Glutamatergic neuron (in vitro differentiated cells): ENCODE results near the gene IVNS1ABP. TPM values are rescaled to one million over a fixed set of nuclear protein-coding genes. Genes with fewer than 3 reads are reported as not detected.

ENCODE experiments used
- DNase-seq: peaks from one replicate; pipeline ENCODE4 v3.0.0; 2022
- H3K27ac Mint-ChIP-seq: one replicate; pipeline ENCODE4 v1.8.0; 2020; ENCODE audit warnings: mild to moderate bottlenecking, mixed read lengths, inconsistent platforms; ENCODE audit not compliant: unreplicated experiment
- H3K27me3 Mint-ChIP-seq: one replicate; pipeline ENCODE4 v1.8.0; 2020; ENCODE audit warnings: mild to moderate bottlenecking, moderate library complexity, mixed read lengths, inconsistent platforms; ENCODE audit not compliant: unreplicated experiment
- H3K36me3 Mint-ChIP-seq: one replicate; pipeline ENCODE4 v1.8.0; 2020; ENCODE audit warnings: mild to moderate bottlenecking, mixed read lengths, inconsistent platforms; ENCODE audit not compliant: unreplicated experiment
- H3K4me1 Mint-ChIP-seq: one replicate; pipeline ENCODE4 v1.8.0; 2020; ENCODE audit warnings: mild to moderate bottlenecking, low read depth, mixed read lengths, inconsistent platforms; ENCODE audit not compliant: unreplicated experiment
- H3K4me3 Mint-ChIP-seq: one replicate; pipeline ENCODE4 v1.8.0; 2020; ENCODE audit warnings: mild to moderate bottlenecking, mixed read lengths, inconsistent platforms; ENCODE audit not compliant: unreplicated experiment
- H3K9me3 Mint-ChIP-seq: one replicate; pipeline ENCODE4 v1.8.0; 2020; ENCODE audit warnings: mild to moderate bottlenecking, moderate library complexity, mixed read lengths, inconsistent platforms; ENCODE audit not compliant: unreplicated experiment
- total RNA-seq: library from RNA; stranded (reverse); fragmentation: NEBNext Ultra II Directional; extraction: Animal tissue kit (Norgen Biotek cat#: 25700); gene quantifications from one replicate; pipeline ENCODE4 v1.2.1, GENCODE V29; 2021; ENCODE audit not compliant: unreplicated experiment
- TF ChIP-seq, protein P1 (sequence below): fragments of 200-600 bp; sonication (generic); IDR thresholded peaks from one replicate; pipeline ENCODE4 v1.5.0; 2021; ENCODE audit not compliant: partially characterized antibody, unreplicated experiment

Gene IVNS1ABP
- total RNA-seq, 1 donor from 2014 or later: 93.2 TPM

DNA sequence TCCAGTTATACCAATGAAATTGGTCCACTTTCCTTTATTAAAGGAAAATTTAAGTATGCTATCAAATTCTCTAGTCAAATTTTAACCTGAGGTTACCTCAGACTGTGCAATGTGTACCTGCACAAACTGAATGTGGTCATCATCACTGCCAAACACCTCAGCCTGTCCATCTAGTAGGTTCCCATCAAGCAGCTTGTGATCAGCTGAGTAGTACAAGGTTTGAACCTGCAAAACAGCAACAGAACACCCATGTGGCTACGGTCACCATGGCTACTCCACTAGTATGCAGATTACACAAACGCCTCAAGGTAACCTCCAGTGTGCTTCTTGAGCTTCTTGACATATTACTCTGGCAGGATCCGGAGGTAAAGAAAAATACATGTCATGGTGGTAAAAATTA is 11.6 kb downstream of the IVNS1ABP start:
- Mint-ChIP-seq H3K36me3 (no peaks in the 10 kb centered on the region), H3K9me3 (peaks cover 2% of the 10 kb centered on the region), H3K4me1 (no peaks in the 10 kb centered on the region), H3K27ac (no peak overlapping the region), H3K27me3 (no peaks in the 10 kb centered on the region), H3K4me3 (no peak overlapping the region)
- TF ChIP-seq, protein P1, sequence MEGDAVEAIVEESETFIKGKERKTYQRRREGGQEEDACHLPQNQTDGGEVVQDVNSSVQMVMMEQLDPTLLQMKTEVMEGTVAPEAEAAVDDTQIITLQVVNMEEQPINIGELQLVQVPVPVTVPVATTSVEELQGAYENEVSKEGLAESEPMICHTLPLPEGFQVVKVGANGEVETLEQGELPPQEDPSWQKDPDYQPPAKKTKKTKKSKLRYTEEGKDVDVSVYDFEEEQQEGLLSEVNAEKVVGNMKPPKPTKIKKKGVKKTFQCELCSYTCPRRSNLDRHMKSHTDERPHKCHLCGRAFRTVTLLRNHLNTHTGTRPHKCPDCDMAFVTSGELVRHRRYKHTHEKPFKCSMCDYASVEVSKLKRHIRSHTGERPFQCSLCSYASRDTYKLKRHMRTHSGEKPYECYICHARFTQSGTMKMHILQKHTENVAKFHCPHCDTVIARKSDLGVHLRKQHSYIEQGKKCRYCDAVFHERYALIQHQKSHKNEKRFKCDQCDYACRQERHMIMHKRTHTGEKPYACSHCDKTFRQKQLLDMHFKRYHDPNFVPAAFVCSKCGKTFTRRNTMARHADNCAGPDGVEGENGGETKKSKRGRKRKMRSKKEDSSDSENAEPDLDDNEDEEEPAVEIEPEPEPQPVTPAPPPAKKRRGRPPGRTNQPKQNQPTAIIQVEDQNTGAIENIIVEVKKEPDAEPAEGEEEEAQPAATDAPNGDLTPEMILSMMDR: no peak
- no peak for DNase-seq

DNA sequence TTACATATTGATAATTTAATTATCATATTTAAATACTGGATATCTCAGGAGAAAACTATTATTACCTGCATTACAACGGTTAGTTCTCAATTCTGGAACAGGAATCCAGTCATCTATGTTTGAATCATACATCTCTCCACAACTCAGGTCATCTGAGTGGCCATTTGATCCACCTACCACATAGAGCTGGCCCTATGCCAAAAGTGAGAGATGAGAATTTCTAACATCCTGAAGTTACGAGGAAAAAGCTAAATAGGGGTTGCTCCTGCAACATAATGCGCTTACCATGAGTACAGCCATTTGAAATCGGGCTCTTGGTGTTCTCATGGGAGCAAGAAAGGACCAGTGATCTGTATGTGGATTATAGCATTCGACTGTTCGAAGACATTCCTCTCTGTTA is 16.9 kb downstream of the IVNS1ABP start:
- Mint-ChIP-seq H3K4me3 (no peak overlapping the region), H3K9me3 (peaks cover 2% of the 10 kb centered on the region), H3K36me3 (no peaks in the 10 kb centered on the region), H3K27ac (no peak overlapping the region), H3K4me1 (no peaks in the 10 kb centered on the region), H3K27me3 (no peaks in the 10 kb centered on the region)
- TF ChIP-seq, protein P1: no peak
- DNase-seq: no peak

DNA sequence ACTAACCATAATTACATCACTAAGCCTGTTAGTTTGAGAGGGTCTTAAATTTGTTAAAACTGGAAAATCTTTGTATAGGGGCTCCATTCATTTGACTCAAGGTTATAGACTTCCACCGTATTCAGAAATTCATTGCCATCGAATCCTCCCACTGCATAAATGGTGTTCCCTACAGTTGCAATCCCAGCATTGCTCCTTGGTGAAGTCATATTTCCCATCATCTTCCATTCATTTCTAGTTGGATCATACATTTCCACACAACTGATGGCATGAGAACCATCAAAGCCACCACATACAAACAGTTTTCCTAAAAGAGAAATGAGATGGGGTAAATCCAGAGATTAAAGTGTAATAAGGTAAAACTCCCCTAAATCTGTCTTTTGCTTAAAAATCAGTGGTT is 19.1 kb downstream of the IVNS1ABP start:
- TF ChIP-seq, protein P1: no peak
- Mint-ChIP-seq H3K4me3 (no peak overlapping the region), H3K36me3 (no peaks in the 10 kb centered on the region), H3K9me3 (no peaks in the 10 kb centered on the region), H3K4me1 (no peaks in the 10 kb centered on the region), H3K27ac (no peak overlapping the region), H3K27me3 (no peaks in the 10 kb centered on the region)
- DNase-seq: no peak

DNA sequence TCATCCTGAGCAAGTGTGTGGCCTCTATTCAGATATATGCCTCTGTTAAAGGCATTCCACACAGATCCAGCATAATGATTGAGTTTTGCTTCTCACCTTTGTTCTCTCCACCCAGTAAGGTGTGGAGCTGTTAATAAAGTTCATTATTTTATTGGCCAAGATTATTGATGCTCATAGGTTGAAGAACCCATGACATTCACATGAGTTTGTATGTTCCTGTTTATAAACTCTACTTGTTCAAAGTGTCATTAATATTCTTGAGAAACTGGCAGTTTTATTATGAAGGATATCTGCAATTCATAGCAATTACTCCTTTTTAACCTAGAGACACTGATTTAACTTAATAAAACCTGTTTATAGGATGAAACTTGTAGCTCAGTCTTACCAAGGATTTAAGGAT is 22.0 kb downstream of the IVNS1ABP start:
- no peak for DNase-seq
- no peak overlapping the region for H3K27ac Mint-ChIP-seq
- H3K4me3 Mint-ChIP-seq: no peak overlapping the region
- TF ChIP-seq, protein P1: no peak
- no peaks in the 10 kb centered on the region for H3K36me3 Mint-ChIP-seq
- H3K9me3 Mint-ChIP-seq: no peaks in the 10 kb centered on the region
- no peaks in the 10 kb centered on the region for H3K27me3 Mint-ChIP-seq
- no peaks in the 10 kb centered on the region for H3K4me1 Mint-ChIP-seq

DNA sequence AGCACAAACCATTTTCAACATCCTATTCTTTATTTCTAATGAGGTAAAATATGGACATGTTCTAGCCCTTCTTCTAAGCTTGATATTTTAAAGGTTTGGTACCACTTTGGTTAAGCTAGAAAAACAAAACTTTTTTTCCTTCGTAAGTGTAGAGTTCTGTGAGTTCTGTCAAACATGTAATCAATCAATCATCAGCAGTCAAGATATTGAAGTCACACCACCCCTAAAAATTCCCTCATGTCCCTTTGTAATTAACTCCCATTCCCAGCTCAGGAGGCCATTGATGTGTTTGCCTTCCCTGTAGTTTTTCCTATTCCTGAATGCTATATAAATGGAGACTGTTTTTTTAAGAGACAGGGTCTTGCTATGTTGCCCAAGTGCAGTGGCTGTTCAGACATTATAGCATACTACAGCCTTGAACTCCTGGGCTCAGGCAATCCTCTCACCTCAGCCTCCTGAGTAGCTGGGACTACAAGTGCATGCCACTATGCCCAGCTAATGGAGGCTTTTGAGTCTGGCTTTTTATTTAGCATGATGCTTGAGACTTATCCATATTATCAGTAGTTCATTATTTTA is 23.0 kb downstream of the IVNS1ABP start:
- no peak for DNase-seq
- Mint-ChIP-seq H3K9me3 (no peaks in the 10 kb centered on the region), H3K4me3 (no peak overlapping the region), H3K4me1 (no peaks in the 10 kb centered on the region), H3K27me3 (peaks cover 2% of the 10 kb centered on the region), H3K27ac (no peak overlapping the region), H3K36me3 (no peaks in the 10 kb centered on the region)
- TF ChIP-seq, protein P1: no peak
